Glutamatergic neuron (in vitro differentiated cells): ENCODE data around the gene GSKIP. TPM values are rescaled to one million over a fixed set of nuclear protein-coding genes. Genes with fewer than 3 reads are reported as not detected.
A peak's percentile ranks its signal among the peaks of the same experiment; 100 is the strongest.

ENCODE experiments used
- DNase-seq: peaks from one replicate; pipeline ENCODE4 v3.0.0; 2022
- H3K27ac Mint-ChIP-seq: one replicate; pipeline ENCODE4 v1.8.0; 2020; ENCODE audit warnings: mild to moderate bottlenecking, mixed read lengths, inconsistent platforms; ENCODE audit not compliant: unreplicated experiment
- H3K27me3 Mint-ChIP-seq: one replicate; pipeline ENCODE4 v1.8.0; 2020; ENCODE audit warnings: mild to moderate bottlenecking, moderate library complexity, mixed read lengths, inconsistent platforms; ENCODE audit not compliant: unreplicated experiment
- H3K36me3 Mint-ChIP-seq: one replicate; pipeline ENCODE4 v1.8.0; 2020; ENCODE audit warnings: mild to moderate bottlenecking, mixed read lengths, inconsistent platforms; ENCODE audit not compliant: unreplicated experiment
- H3K4me1 Mint-ChIP-seq: one replicate; pipeline ENCODE4 v1.8.0; 2020; ENCODE audit warnings: mild to moderate bottlenecking, low read depth, mixed read lengths, inconsistent platforms; ENCODE audit not compliant: unreplicated experiment
- H3K4me3 Mint-ChIP-seq: one replicate; pipeline ENCODE4 v1.8.0; 2020; ENCODE audit warnings: mild to moderate bottlenecking, mixed read lengths, inconsistent platforms; ENCODE audit not compliant: unreplicated experiment
- H3K9me3 Mint-ChIP-seq: one replicate; pipeline ENCODE4 v1.8.0; 2020; ENCODE audit warnings: mild to moderate bottlenecking, moderate library complexity, mixed read lengths, inconsistent platforms; ENCODE audit not compliant: unreplicated experiment
- CTCF ChIP-seq: fragments of 200-600 bp; sonication (generic); IDR thresholded peaks from one replicate; pipeline ENCODE4 v1.5.0; 2021; ENCODE audit not compliant: partially characterized antibody, unreplicated experiment
- total RNA-seq: library from RNA; stranded (reverse); fragmentation: NEBNext Ultra II Directional; extraction: Animal tissue kit (Norgen Biotek cat#: 25700); gene quantifications from one replicate; pipeline ENCODE4 v1.2.1, GENCODE V29; 2021; ENCODE audit not compliant: unreplicated experiment

The GSKIP gene
- total RNA-seq, 1 donor from 2014 or later: 24.8 TPM

DNA sequence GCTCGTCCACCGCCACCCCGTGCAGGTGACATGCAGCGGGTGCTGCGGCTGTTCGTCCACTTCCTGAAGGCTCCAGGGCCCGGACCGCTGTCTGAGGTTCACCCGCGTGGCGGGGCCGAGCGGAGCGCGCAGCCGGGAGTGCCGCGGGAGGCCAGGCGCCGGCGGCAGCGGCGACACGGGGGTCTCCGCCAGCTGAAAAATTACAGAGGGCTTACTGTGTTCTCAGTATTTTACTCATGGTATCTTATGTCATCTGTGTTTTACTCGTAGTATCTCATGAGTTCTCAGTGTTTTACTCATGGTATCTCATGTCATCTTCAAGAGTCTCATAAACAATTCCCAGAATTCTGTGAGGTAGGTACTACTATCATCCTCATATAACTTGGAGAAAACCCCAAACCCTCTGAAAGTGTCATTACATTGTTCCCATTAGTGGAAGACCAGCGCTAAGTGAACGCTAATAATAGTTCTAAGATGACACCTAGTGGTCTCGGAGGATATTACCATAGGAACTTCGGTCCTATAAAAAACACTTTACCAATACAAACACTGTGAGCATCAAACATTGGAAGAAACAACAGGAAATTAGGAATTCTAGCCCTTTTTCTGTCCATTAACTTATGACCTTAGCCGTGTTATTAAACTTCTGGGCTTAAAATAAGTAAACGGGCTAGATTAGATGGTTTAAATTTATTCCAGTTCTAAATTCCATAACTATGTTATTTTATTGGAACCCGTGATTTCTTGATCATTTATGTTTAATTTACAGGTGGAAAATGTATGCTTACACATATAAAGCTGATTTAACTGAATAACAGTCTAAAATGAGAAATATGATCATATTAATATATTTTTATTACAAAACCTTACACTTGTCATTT, 61.0 kb downstream of the GSKIP start:
- H3K4me3 Mint-ChIP-seq: no peak overlapping the region
- peaks cover 2% of the 10 kb centered on the region for H3K27me3 Mint-ChIP-seq
- no peak for DNase-seq
- H3K9me3 Mint-ChIP-seq: no peaks in the 10 kb centered on the region
- no peaks in the 10 kb centered on the region for H3K4me1 Mint-ChIP-seq
- no peak overlapping the region for H3K27ac Mint-ChIP-seq
- H3K36me3 Mint-ChIP-seq: no peaks in the 10 kb centered on the region
- TF ChIP-seq CTCF: peak; percentile 90

- no peaks in the 10 kb centered on the region for H3K36me3 Mint-ChIP-seq
- H3K4me3 Mint-ChIP-seq: no peak overlapping the region
- no peak overlapping the region for H3K27ac Mint-ChIP-seq
- no peaks in the 10 kb centered on the region for H3K9me3 Mint-ChIP-seq
- DNase-seq: no peak
- TF ChIP-seq CTCF: no peak
- no peaks in the 10 kb centered on the region for H3K4me1 Mint-ChIP-seq
- H3K27me3 Mint-ChIP-seq: peaks cover 2% of the 10 kb centered on the region
Observed at GRCh38 chr14:96434040-96434439, 70.7 kb downstream of the GSKIP start.

Other genes starting within 250 kb of the GSKIP start
- 3.8 TPM for gene BDKRB2, start 158.7 kb upstream of the GSKIP start, total RNA-seq
- not detected for gene BDKRB1, start 107.3 kb upstream of the GSKIP start, total RNA-seq
- gene ATG2B, start 185 bp upstream of the GSKIP start, total RNA-seq: 27.5 TPM
- 1.8 TPM for gene AK7, start 28.6 kb downstream of the GSKIP start, total RNA-seq
- 169 TPM for gene PAPOLA, start 138.9 kb downstream of the GSKIP start, total RNA-seq